ENCODE data around the gene BRINP3.

GRCh38 chr1:190176776-190177175, 300.9 kb downstream of the BRINP3 start:
- TF ChIP-seq POLR2A (IDR thresholded peaks at IDR 0.05; ENCODE audit: low read depth, low read length): no peak
- TF ChIP-seq, protein P1, sequence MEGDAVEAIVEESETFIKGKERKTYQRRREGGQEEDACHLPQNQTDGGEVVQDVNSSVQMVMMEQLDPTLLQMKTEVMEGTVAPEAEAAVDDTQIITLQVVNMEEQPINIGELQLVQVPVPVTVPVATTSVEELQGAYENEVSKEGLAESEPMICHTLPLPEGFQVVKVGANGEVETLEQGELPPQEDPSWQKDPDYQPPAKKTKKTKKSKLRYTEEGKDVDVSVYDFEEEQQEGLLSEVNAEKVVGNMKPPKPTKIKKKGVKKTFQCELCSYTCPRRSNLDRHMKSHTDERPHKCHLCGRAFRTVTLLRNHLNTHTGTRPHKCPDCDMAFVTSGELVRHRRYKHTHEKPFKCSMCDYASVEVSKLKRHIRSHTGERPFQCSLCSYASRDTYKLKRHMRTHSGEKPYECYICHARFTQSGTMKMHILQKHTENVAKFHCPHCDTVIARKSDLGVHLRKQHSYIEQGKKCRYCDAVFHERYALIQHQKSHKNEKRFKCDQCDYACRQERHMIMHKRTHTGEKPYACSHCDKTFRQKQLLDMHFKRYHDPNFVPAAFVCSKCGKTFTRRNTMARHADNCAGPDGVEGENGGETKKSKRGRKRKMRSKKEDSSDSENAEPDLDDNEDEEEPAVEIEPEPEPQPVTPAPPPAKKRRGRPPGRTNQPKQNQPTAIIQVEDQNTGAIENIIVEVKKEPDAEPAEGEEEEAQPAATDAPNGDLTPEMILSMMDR (IDR thresholded peaks at IDR 0.05; ENCODE audit: extremely low read depth in 1 of 2, insufficient read depth in 1 of 2, low read depth in 1 of 2, low read length in 2 of 2): no peak
- TF ChIP-seq, protein P2, sequence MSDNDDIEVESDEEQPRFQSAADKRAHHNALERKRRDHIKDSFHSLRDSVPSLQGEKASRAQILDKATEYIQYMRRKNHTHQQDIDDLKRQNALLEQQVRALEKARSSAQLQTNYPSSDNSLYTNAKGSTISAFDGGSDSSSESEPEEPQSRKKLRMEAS (IDR thresholded peaks at IDR 0.05; ENCODE audit: insufficient read depth, insufficient read length): no peak
- TF ChIP-seq FOS (IDR thresholded peaks at IDR 0.05; ENCODE audit: borderline replicate concordance, insufficient read depth, low read length): no peak
- TF ChIP-seq JUN (IDR thresholded peaks at IDR 0.05; ENCODE audit: borderline replicate concordance, insufficient read depth, insufficient read length, low read depth): no peak
- no peak for TF ChIP-seq EZH2 (IDR thresholded peaks at IDR 0.05; ENCODE audit: borderline replicate concordance, low read depth, low read length, severe bottlenecking)
- no peak for TF ChIP-seq MYC (IDR thresholded peaks at IDR 0.05; ENCODE audit: low read depth, low read length)

All from endothelial cell of umbilical vein (primary cell).